Type B pancreatic cell (in vitro differentiated cells): Measurements from ENCODE around the gene ADGRL3. TPM values are rescaled to one million over a fixed set of nuclear protein-coding genes. Genes with fewer than 3 reads are reported as not detected.

ENCODE experiments used
- DNase-seq: peaks from one replicate; pipeline ENCODE4 v3.0.0; 2021; ENCODE audit warnings: mixed read lengths; ENCODE audit not compliant: unreplicated experiment; ENCODE audit errors: extremely low spot score
- H3K27ac Mint-ChIP-seq: 2 replicates; pipeline ENCODE4 v1.8.0; 2021; ENCODE audit warnings: mild to moderate bottlenecking, mixed read lengths
- H3K27me3 Mint-ChIP-seq: 2 replicates; pipeline ENCODE4 v1.8.0; 2021; ENCODE audit warnings: mixed read lengths
- H3K36me3 Mint-ChIP-seq: 2 replicates; pipeline ENCODE4 v1.8.0; 2021; ENCODE audit warnings: mixed read lengths
- H3K4me1 Mint-ChIP-seq: one replicate; pipeline ENCODE4 v1.8.0; 2021; ENCODE audit warnings: mixed read lengths; ENCODE audit not compliant: unreplicated experiment
- H3K4me3 Mint-ChIP-seq: 2 replicates; pipeline ENCODE4 v1.8.0; 2021; ENCODE audit warnings: mild to moderate bottlenecking, mixed read lengths
- H3K9me3 Mint-ChIP-seq: 2 replicates; pipeline ENCODE4 v1.8.0; 2021; ENCODE audit warnings: mixed read lengths
- CTCF ChIP-seq: fragments of 200-600 bp; sonication (generic); conservative IDR thresholded peaks from 2 replicates; pipeline ENCODE4 v1.5.0; 2021; ENCODE audit warnings: antibody characterized with exemption, mild to moderate bottlenecking
- total RNA-seq: library from RNA; stranded (reverse); gene quantifications from 2 replicates; pipeline ENCODE4 v1.2.1, GENCODE V29; 2021; ENCODE audit warnings: low replicate concordance

Gene ADGRL3
- total RNA-seq, 1 donor from 2014 or later = 53.5 TPM

GRCh38 chr4:61437923-61438322 lies 237.8 kb downstream of the ADGRL3 start:
- no peak for TF ChIP-seq CTCF
- Mint-ChIP-seq H3K4me1 (no peaks in the 10 kb centered on the region), H3K27ac (no peak overlapping the region), H3K27me3 (no peaks in the 10 kb centered on the region), H3K4me3 (no peak overlapping the region), H3K9me3 (peaks cover 4% of the 10 kb centered on the region), H3K36me3 (no peaks in the 10 kb centered on the region)
- no peak for DNase-seq

- no peak overlapping the region for H3K27ac Mint-ChIP-seq
- H3K4me1 Mint-ChIP-seq = peaks cover 4% of the 10 kb centered on the region
- H3K36me3 Mint-ChIP-seq = no peaks in the 10 kb centered on the region
- no peak overlapping the region for H3K4me3 Mint-ChIP-seq
- TF ChIP-seq CTCF = no peak
- H3K27me3 Mint-ChIP-seq = no peaks in the 10 kb centered on the region
- H3K9me3 Mint-ChIP-seq = peaks cover 4% of the 10 kb centered on the region
- no peak for DNase-seq
Measured at GRCh38 chr4:61440321-61440720, 240.2 kb downstream of the ADGRL3 start.

- H3K27ac Mint-ChIP-seq = no peak overlapping the region
- H3K27me3 Mint-ChIP-seq = no peaks in the 10 kb centered on the region
- peaks cover 10% of the 10 kb centered on the region for H3K4me1 Mint-ChIP-seq
- no peaks in the 10 kb centered on the region for H3K36me3 Mint-ChIP-seq
- no peak overlapping the region for H3K4me3 Mint-ChIP-seq
- DNase-seq = no peak
- H3K9me3 Mint-ChIP-seq = peaks cover 4% of the 10 kb centered on the region
- TF ChIP-seq CTCF = no peak
Measured at GRCh38 chr4:61442936-61443335, 242.8 kb downstream of the ADGRL3 start.

GRCh38 chr4:61443813-61444510 lies 243.8 kb downstream of the ADGRL3 start:
- Mint-ChIP-seq H3K27ac (peak overlapping the region; percentile 11), H3K27me3 (no peaks in the 10 kb centered on the region), H3K4me3 (no peak overlapping the region), H3K36me3 (no peaks in the 10 kb centered on the region), H3K9me3 (peaks cover 4% of the 10 kb centered on the region), H3K4me1 (peaks cover 13% of the 10 kb centered on the region)
- no peak for DNase-seq
- no peak for TF ChIP-seq CTCF

GRCh38 chr4:61445374-61446063 lies 245.4 kb downstream of the ADGRL3 start:
- DNase-seq = no peak
- Mint-ChIP-seq H3K4me1 (peaks cover 13% of the 10 kb centered on the region), H3K27me3 (no peaks in the 10 kb centered on the region), H3K36me3 (no peaks in the 10 kb centered on the region), H3K27ac (peak overlapping the region; percentile 64), H3K4me3 (no peak overlapping the region), H3K9me3 (peaks cover 4% of the 10 kb centered on the region)
- TF ChIP-seq CTCF = no peak
